Measurements from ENCODE around the gene ABLIM2. TPM values are rescaled to one million over a fixed set of nuclear protein-coding genes. Genes with fewer than 3 reads are reported as not detected.

ABLIM2 gene
- total RNA-seq, 3 donors from 2014 or later: 0.26 to 0.54 (median 0.30) TPM

DNA sequence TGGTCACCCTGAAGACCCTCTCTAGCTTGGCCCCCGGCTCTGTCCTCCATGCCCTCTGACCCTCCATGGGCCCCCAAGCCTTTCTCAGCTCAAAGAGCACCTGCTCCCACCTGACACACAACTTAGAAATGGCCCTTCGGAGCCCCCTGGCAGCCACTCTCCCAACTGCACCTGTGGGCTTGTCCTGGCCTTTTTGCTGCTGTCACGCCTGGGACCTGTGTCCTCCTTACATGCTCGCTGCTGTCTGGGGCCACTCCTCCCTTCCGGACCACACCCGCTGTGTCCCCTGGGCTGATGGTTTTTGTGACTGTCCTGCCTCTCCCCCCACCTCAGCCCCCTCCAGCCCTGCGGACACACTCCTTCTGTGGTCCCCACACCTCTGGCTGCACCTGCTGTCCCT is 112.7 kb downstream of the ABLIM2 start:
- Mint-ChIP-seq H3K4me3 (no peak overlapping the region), H3K27me3 (ENCODE audit: low read depth) (peaks cover 4% of the 10 kb centered on the region), H3K9me3 (no peaks in the 10 kb centered on the region), H3K4me1 (ENCODE audit: low read depth) (peaks cover 3% of the 10 kb centered on the region), H3K36me3 (ENCODE audit: insufficient read depth) (peaks cover 3% of the 10 kb centered on the region)
- no peak for DNase-seq
- no peak for ATAC-seq

DNA sequence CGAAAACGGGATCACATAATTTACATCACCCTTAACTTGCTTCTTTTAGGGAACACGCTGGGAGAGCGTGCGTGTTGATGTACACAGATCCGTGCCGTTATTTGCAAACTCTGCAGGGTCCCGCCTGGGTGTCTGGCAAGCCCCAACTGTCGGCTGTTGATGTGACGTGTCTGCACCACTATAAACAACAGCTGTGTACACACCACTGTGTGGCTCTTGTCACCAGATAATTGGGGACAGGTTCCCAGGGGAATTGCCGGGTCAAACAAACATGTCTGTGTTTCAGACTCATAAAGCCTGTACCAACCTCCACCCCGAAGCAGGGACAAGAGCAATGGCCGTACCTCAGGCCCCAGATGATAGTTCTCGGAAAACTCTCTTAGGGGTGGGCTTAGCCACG is 113.9 kb downstream of the ABLIM2 start:
- no peak for ATAC-seq
- Mint-ChIP-seq H3K4me1 (ENCODE audit: low read depth) (peaks cover 3% of the 10 kb centered on the region), H3K36me3 (ENCODE audit: insufficient read depth) (peaks cover 3% of the 10 kb centered on the region), H3K4me3 (no peak overlapping the region), H3K9me3 (no peaks in the 10 kb centered on the region), H3K27me3 (ENCODE audit: low read depth) (peaks cover 4% of the 10 kb centered on the region)
- no peak for DNase-seq

DNA sequence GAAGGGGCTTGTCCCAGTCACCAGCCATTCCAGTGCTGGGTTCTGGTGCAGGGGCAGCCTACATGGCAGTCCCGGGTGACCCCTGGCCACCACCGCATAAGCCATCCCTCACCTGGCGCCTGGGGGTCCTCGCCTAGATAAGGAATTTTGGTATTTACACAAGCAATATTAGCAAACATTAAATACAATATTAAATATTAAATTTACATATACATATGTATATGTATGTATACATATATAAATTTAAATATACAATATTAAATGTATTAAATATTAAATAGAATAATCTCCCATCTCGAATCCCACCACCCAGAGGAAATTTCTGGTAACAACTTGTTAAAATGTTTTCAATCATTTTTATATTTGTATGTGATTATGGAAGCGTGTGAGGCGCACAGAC is 114.4 kb downstream of the ABLIM2 start:
- Mint-ChIP-seq H3K36me3 (ENCODE audit: insufficient read depth) (peaks cover 3% of the 10 kb centered on the region), H3K27me3 (ENCODE audit: low read depth) (peaks cover 4% of the 10 kb centered on the region), H3K4me3 (no peak overlapping the region), H3K9me3 (no peaks in the 10 kb centered on the region), H3K4me1 (ENCODE audit: low read depth) (peaks cover 3% of the 10 kb centered on the region)
- DNase-seq (no peak), ATAC-seq (no peak)

DNA sequence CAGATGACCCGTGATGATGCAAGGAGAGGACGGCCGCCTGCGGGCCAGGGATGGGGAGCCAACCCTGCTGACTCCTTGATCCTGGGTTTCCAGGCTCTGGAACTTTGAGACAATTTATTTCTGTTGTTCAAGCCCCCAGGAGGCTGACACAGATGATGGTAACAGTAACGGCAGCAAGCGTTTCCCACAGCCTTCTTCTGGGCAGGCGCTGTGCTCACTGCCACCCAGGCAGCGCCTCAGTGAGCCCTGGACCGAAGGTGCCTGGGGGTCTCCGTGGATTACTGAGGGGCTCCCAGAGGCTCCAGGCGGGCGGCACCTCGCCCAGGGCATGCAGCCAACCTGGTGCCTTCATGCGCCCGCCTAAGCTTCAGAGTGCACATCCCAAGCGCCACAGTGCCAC is 115.0 kb downstream of the ABLIM2 start:
- Mint-ChIP-seq H3K27me3 (ENCODE audit: low read depth) (peaks cover 4% of the 10 kb centered on the region), H3K4me3 (no peak overlapping the region), H3K36me3 (ENCODE audit: insufficient read depth) (peaks cover 3% of the 10 kb centered on the region), H3K9me3 (no peaks in the 10 kb centered on the region), H3K4me1 (ENCODE audit: low read depth) (peaks cover 3% of the 10 kb centered on the region)
- no peak for ATAC-seq
- no peak for DNase-seq

DNA sequence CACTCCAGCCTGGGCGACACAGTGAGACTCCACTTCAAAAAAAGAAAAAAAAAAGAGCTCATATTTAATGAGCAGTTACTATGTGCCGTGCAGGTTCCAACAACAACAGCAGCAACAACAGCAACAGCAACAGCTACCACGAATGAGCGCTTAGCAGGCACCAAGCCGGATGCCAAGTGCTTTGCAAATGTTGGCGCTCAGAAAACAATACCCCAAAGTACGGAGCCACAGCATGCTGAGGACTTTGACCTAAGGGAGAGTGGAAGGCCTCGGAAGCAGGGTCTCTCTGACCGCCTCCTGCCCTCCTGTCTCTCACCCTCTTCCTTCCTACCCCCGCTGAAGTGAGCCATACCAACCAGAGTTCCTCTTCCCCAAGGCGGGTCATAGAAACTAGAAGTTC is 116.7 kb downstream of the ABLIM2 start:
- H3K4me1 Mint-ChIP-seq (ENCODE audit: low read depth): no peaks in the 10 kb centered on the region
- H3K4me3 Mint-ChIP-seq: no peak overlapping the region
- H3K27me3 Mint-ChIP-seq (ENCODE audit: low read depth): peaks cover 4% of the 10 kb centered on the region
- ATAC-seq: no peak
- peaks cover 3% of the 10 kb centered on the region for H3K36me3 Mint-ChIP-seq (ENCODE audit: insufficient read depth)
- no peak for DNase-seq
- H3K9me3 Mint-ChIP-seq: no peaks in the 10 kb centered on the region

DNA sequence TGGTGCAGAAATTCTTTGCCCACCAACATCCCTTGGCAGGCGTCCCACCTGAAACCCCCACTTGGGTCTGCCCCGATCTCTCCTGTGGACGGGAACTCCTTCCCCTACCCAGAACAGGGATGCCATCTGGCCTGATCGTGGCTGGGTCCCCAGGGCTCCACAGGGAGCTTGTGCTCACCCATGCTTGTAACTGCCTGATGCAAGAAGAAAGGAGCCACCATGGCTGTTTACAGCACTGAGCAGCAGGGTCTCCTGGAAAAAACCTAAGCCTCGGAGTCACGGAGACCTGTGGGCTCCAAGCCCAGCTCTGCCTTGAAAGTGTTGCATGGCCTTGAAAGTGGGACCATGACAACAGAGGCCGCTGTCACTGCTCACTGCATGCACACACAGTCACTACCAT is 117.4 kb downstream of the ABLIM2 start:
- H3K27me3 Mint-ChIP-seq (ENCODE audit: low read depth): peaks cover 4% of the 10 kb centered on the region
- ATAC-seq (no peak), DNase-seq (no peak)
- no peak overlapping the region for H3K4me3 Mint-ChIP-seq
- peaks cover 3% of the 10 kb centered on the region for H3K36me3 Mint-ChIP-seq (ENCODE audit: insufficient read depth)
- H3K9me3 Mint-ChIP-seq: no peaks in the 10 kb centered on the region
- no peaks in the 10 kb centered on the region for H3K4me1 Mint-ChIP-seq (ENCODE audit: low read depth)

DNA sequence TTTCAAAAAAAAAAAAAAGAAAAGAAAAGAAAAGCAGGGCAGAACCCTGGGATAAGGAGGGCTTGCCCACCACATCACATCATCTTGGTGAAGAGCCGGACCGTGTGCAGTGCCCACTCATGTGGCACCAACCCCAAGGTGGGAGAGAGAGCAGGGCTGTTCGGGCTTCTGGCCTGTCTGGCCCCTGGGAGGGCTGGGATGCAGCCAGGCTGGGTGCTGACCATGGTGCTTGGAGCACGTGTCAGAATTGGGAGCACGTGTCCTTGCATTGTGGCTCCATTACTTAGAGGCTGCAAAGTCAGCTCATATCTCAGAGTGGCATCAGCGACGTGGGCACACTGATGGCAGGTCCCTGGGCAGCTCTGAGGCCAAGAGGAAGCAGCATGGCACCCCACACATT is 118.0 kb downstream of the ABLIM2 start:
- DNase-seq (no peak), ATAC-seq (no peak)
- H3K36me3 Mint-ChIP-seq (ENCODE audit: insufficient read depth): peaks cover 3% of the 10 kb centered on the region
- H3K9me3 Mint-ChIP-seq: no peaks in the 10 kb centered on the region
- peaks cover 4% of the 10 kb centered on the region for H3K4me1 Mint-ChIP-seq (ENCODE audit: low read depth)
- no peak overlapping the region for H3K4me3 Mint-ChIP-seq
- peaks cover 4% of the 10 kb centered on the region for H3K27me3 Mint-ChIP-seq (ENCODE audit: low read depth)

DNA sequence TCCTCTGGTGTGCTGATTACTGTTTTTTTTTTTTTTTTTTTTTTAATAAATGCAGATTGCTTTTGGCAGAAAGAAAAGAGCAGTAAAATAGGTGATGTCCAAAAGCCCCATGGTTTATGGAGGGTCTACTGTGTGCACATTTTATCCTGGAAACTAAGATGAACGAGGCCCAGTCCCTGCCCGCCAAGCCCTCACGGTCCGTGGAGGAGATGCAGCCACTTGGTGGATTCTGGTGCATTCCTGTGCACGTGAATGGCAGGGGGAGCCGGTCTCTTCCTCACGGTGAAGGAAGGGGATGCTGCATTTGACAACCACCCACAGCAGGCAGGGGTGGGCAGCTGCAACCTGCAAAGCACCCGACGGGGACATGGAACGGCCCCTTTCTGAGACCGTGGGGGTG is 118.8 kb downstream of the ABLIM2 start:
- no peak for DNase-seq
- no peak for ATAC-seq
- H3K4me3 Mint-ChIP-seq: no peak overlapping the region
- H3K27me3 Mint-ChIP-seq (ENCODE audit: low read depth): peaks cover 4% of the 10 kb centered on the region
- peaks cover 11% of the 10 kb centered on the region for H3K4me1 Mint-ChIP-seq (ENCODE audit: low read depth)
- peaks cover 3% of the 10 kb centered on the region for H3K36me3 Mint-ChIP-seq (ENCODE audit: insufficient read depth)
- H3K9me3 Mint-ChIP-seq: no peaks in the 10 kb centered on the region

DNA sequence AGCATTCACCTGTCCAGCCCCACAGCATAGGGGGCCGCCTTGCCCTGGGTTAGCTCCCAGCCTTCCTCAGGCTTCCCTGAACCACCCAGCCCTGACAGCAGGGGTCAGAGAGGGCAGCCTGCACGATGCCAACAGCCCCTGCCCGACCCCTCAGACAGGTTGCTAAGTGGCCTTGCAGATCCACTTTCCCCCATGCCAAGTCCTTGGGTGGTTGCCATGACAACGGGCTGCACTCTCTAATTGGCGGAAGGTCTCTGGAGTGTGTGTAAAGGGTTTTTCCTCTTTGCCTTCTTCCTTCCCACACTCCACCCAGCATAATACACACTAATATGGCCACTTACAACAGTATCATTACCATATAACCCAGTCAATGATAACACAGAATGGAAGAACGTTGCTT is 119.3 kb downstream of the ABLIM2 start:
- DNase-seq: no peak
- no peaks in the 10 kb centered on the region for H3K9me3 Mint-ChIP-seq
- no peak for ATAC-seq
- H3K27me3 Mint-ChIP-seq (ENCODE audit: low read depth): peaks cover 4% of the 10 kb centered on the region
- H3K4me3 Mint-ChIP-seq: no peak overlapping the region
- H3K4me1 Mint-ChIP-seq (ENCODE audit: low read depth): peaks cover 11% of the 10 kb centered on the region
- peaks cover 1% of the 10 kb centered on the region for H3K36me3 Mint-ChIP-seq (ENCODE audit: insufficient read depth)

DNA sequence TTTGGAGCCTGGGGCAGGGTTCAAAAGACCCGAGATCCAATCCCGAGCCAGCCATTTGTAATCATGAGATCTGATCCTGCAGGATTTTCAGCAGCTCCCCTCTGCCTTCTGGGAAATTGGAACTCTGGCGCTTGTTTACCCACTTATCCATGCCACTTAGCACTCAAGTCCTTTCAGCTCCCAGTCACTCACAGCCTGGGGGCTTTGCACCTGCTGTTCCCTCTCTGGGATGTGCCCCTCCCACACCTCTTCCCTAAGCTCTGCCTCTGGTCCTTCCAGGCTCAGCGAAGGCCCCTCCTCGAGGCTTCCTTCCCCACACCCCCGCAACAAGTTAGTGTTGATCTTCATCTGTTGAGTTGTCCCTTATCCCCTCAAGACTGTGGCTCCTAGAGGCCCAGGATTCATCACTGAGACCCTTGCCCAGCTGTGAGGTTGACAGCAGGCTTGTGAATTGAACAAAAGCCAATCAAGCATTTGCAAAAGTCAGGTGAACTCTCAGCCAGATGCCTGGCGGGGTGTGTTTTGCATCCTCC is 119.8 kb downstream of the ABLIM2 start:
- H3K4me3 Mint-ChIP-seq: no peak overlapping the region
- H3K4me1 Mint-ChIP-seq (ENCODE audit: low read depth): peaks cover 11% of the 10 kb centered on the region
- H3K9me3 Mint-ChIP-seq: no peaks in the 10 kb centered on the region
- ATAC-seq: no peak
- DNase-seq: no peak
- H3K27me3 Mint-ChIP-seq (ENCODE audit: low read depth): peaks cover 4% of the 10 kb centered on the region
- peaks cover 1% of the 10 kb centered on the region for H3K36me3 Mint-ChIP-seq (ENCODE audit: insufficient read depth)

DNA sequence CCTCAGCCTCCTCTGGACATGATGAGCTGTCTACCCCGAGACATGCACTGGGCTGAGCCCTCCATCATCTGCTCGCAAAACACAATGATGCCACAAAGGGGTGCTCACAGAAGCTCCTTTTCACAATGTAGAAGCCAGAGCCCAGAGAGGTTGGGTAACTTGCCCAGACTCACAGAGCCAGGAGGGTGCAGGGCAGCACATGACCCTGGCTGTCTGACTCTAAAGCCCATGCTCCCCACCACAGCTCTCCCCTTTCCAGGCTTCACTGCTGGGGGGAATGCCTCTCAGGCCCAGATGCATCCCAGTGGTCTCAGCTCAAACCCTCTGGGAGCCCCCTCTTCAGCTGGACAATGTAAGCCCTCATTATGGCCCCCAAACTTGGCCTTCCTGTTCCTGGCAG is 120.5 kb downstream of the ABLIM2 start:
- H3K9me3 Mint-ChIP-seq: no peaks in the 10 kb centered on the region
- H3K36me3 Mint-ChIP-seq (ENCODE audit: insufficient read depth): peaks cover under 1% of the 10 kb centered on the region
- no peak for ATAC-seq
- peaks cover 4% of the 10 kb centered on the region for H3K27me3 Mint-ChIP-seq (ENCODE audit: low read depth)
- DNase-seq: no peak
- peaks cover 11% of the 10 kb centered on the region for H3K4me1 Mint-ChIP-seq (ENCODE audit: low read depth)
- no peak overlapping the region for H3K4me3 Mint-ChIP-seq

DNA sequence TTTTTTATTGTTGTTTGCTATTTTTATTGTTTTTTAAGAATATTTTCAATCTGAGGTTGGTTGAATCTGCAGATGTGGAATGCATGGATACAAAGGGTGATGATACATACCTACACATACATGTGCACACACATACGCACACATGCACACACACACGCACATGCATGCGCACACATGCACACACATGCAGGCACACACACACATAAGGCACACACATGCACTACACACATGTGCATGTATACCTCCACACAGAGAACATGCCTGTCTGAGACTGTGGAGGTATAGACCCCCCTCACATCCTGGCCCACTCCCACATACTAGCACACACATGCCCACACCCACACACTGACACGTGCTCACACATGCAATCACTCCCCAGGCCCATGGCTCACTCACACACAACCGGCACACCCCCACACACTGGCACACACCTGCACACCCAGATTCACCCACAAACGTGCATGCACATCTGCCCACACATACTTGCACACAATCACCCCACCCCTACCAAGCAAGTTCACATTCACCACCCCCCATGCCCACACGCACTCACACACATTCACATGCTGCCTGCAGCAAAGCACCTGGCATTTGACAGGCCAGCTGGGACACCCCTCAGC is 121.4 kb downstream of the ABLIM2 start:
- Mint-ChIP-seq H3K27me3 (ENCODE audit: low read depth) (peaks cover 4% of the 10 kb centered on the region), H3K4me3 (no peak overlapping the region), H3K4me1 (ENCODE audit: low read depth) (peaks cover 11% of the 10 kb centered on the region), H3K36me3 (ENCODE audit: insufficient read depth) (no peaks in the 10 kb centered on the region), H3K9me3 (no peaks in the 10 kb centered on the region)
- DNase-seq (no peak), ATAC-seq (no peak)

DNA sequence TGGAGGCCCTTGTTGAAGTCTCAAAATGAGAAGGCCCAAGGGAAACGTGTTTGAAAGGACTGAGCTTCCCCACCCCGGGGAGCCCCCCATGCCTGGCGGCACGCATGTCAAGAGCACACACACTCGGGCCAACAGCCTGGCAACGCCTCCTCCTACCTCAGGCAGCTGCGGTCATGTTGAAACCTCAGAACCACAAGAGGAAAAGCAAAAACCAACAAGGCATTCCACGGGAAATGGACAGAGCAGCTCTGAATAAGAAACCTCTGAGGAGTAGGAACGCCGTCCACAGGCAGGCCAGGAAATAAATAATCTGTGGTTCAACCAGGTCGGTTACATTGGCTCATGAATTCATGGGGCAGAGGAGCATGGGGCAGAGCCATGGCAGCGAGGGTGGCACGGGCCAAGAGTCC is 123.2 kb downstream of the ABLIM2 start:
- peak in 1 of 2 donors; percentile 37 for ATAC-seq
- Mint-ChIP-seq H3K27me3 (ENCODE audit: low read depth) (no peaks in the 10 kb centered on the region), H3K36me3 (ENCODE audit: insufficient read depth) (no peaks in the 10 kb centered on the region), H3K4me3 (no peak overlapping the region), H3K9me3 (no peaks in the 10 kb centered on the region), H3K4me1 (ENCODE audit: low read depth) (peaks cover 11% of the 10 kb centered on the region)
- no peak for DNase-seq

DNA sequence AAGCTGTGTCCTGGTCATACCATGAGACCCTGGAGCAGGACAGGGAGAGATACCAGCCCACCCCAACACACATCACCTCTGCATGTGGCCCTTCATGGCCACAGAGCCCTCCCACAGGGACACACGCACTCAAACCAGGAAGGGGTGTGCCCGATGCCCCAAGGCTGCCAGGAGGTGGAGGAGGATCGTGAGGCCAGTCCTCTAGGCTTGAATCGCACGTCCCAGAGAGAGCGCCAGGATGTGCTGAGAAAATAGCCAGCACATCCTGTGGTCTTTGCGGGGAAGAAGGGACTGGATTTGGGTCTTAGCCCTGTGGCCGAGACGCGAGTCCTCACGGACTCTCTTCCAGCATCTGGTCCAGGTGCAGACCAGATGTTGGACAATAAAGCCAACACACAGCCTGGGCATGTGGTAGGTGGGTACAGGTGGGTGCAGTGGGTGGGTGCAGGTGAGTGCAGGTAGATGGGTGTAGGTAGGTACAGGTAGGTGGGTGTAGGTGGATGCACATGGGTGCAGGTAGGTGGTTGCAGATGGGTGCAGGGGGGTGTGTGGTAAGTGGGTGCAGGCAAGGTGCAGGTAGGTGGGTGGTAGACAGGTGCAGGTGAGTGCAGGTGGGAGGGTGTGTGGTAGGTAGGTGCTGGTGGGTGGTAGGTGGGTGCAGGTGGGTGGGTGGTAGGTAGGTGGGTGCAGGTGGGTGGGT is 124.6 kb downstream of the ABLIM2 start:
- no peaks in the 10 kb centered on the region for H3K36me3 Mint-ChIP-seq (ENCODE audit: insufficient read depth)
- H3K9me3 Mint-ChIP-seq: no peaks in the 10 kb centered on the region
- DNase-seq: no peak
- H3K4me3 Mint-ChIP-seq: no peak overlapping the region
- ATAC-seq: no peak
- no peaks in the 10 kb centered on the region for H3K27me3 Mint-ChIP-seq (ENCODE audit: low read depth)
- H3K4me1 Mint-ChIP-seq (ENCODE audit: low read depth): peaks cover 11% of the 10 kb centered on the region

DNA sequence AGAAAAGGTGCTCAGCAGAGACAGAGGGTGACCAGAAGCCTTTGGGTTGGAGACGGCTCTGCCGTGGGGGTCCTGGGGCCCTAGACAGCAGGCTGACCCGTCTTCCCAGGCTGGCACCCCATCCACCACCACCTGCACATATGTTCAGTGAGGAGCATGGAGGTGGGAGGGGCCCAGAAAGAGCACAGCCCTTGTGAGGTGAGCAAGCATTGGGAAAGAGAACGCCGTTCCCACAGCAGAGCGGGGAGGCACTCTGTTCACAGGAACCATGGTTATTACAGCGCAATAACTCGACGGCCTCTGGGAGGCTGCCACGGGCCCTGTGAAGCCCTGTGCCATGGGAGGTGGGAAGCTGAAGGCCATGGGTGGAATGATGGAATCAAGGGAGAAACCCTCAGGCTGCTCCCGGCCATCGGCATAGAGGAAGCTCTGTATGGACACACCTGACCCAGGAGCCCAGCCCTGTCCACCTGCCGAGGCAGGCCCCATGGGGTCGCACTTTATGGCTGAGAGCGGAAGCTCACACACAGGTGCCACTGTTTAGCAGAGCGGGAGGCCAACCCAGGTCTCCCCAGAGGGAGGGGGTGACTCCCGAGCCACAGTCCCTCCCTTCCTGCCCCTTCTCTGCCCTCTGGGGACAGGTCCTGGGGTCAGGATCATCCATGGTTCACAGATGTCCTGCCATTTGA is 125.4 kb downstream of the ABLIM2 start:
- no peak for DNase-seq
- no peaks in the 10 kb centered on the region for H3K9me3 Mint-ChIP-seq
- no peak for ATAC-seq

More for the DNA sequence above, 125.4 kb downstream of the ABLIM2 start:
- Mint-ChIP-seq H3K27me3 (ENCODE audit: low read depth) (no peaks in the 10 kb centered on the region), H3K36me3 (ENCODE audit: insufficient read depth) (no peaks in the 10 kb centered on the region), H3K4me3 (no peak overlapping the region), H3K4me1 (ENCODE audit: low read depth) (peaks cover 11% of the 10 kb centered on the region)
